ENCODE measurements around the gene CDC42BPB. TPM values are rescaled to one million over a fixed set of nuclear protein-coding genes. Genes with fewer than 3 reads are reported as not detected.

Gene CDC42BPB
- total RNA-seq, 1 donor from 2014 or later = 102 TPM

DNA sequence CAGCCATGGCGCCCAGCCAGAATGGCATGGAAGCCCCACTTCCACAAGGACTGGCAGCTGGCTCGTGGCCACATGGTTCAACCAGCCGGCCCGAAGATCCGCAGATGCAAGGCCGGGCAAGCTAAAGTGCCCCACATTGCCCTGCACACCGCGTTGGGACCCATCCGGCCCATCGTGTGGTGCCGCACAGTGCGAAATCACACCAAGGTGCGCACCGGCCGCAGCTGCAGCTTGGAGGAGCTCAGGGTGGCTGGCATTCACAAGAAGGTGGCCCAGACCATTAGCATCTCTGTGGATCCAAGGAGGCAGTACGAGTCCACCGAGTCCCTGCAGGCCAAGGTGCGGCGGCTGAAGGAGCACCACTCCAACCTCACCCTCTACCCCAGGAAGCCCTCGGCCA lies 15.9 kb downstream of the CDC42BPB start:
- Histone ChIP-seq H3K4me3 (no peak overlapping the region), H3K9me3 (no peaks in the 10 kb centered on the region), H3K27me3 (no peaks in the 10 kb centered on the region), H3K36me3 (peaks cover 18% of the 10 kb centered on the region), H3K27ac (no peak overlapping the region), H3K4me1 (peaks cover 14% of the 10 kb centered on the region)
- intact Hi-C loops (cut with DNase I) = no loop called here
- DNase-seq = no peak
- TF ChIP-seq, protein P1, sequence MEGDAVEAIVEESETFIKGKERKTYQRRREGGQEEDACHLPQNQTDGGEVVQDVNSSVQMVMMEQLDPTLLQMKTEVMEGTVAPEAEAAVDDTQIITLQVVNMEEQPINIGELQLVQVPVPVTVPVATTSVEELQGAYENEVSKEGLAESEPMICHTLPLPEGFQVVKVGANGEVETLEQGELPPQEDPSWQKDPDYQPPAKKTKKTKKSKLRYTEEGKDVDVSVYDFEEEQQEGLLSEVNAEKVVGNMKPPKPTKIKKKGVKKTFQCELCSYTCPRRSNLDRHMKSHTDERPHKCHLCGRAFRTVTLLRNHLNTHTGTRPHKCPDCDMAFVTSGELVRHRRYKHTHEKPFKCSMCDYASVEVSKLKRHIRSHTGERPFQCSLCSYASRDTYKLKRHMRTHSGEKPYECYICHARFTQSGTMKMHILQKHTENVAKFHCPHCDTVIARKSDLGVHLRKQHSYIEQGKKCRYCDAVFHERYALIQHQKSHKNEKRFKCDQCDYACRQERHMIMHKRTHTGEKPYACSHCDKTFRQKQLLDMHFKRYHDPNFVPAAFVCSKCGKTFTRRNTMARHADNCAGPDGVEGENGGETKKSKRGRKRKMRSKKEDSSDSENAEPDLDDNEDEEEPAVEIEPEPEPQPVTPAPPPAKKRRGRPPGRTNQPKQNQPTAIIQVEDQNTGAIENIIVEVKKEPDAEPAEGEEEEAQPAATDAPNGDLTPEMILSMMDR (IDR thresholded peaks at IDR 0.05) = no peak
- no peak for ATAC-seq

DNA sequence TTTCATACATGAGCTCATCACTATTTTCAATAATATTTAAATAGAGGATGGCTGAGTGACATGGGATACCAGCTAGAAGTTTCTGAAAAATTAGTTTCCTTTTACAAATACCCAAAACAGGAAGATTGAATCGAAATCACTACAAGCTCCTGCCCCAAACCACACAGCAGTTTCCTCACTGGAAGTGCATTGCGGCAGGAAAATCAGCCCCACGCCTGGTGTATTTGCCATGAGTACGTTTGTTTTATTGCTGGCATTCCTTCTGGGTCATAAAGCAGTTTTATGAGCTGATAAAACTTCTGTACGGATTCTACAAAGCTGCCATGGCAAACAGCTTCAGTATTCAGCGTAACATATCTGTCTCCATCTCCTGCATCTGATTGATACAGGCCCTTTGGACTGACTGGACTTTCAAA lies 23.7 kb downstream of the CDC42BPB start:
- peaks cover 7% of the 10 kb centered on the region for H3K4me1 ChIP-seq
- H3K27ac ChIP-seq = no peak overlapping the region
- DNase-seq = no peak
- intact Hi-C loops (cut with DNase I) = no loop called here
- TF ChIP-seq, protein P1 (IDR thresholded peaks at IDR 0.05) = no peak
- peak; percentile 54 for ATAC-seq
- H3K9me3 ChIP-seq = no peaks in the 10 kb centered on the region
- H3K4me3 ChIP-seq = no peak overlapping the region
- no peaks in the 10 kb centered on the region for H3K36me3 ChIP-seq
- no peaks in the 10 kb centered on the region for H3K27me3 ChIP-seq

DNA sequence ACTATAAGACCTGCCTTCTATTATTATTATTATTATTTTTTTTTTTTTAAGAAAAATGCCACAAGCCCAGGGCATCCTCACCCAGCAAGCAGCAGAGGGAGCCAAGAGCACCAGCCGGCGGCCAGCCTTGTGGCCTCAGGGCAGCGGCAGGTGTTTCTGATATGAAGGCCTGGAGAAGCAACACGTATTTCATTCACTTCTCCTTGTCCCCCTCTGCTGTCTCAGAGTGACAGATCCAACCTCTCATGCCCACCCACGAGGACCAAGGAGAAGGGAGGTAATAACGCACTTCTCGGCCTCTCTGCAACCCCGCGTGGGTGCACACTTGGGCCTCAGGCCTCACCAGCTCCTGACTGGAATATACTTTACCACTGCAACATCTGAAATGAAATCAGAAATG lies 25.4 kb downstream of the CDC42BPB start:
- no peaks in the 10 kb centered on the region for H3K36me3 ChIP-seq
- no peak overlapping the region for H3K4me3 ChIP-seq
- no peak overlapping the region for H3K27ac ChIP-seq
- TF ChIP-seq, protein P1 (IDR thresholded peaks at IDR 0.05) = peak; percentile 11
- intact Hi-C loops (cut with DNase I) = no loop called here
- no peaks in the 10 kb centered on the region for H3K27me3 ChIP-seq
- H3K9me3 ChIP-seq = no peaks in the 10 kb centered on the region
- ATAC-seq (no peak), DNase-seq (no peak)
- peaks cover 7% of the 10 kb centered on the region for H3K4me1 ChIP-seq

DNA sequence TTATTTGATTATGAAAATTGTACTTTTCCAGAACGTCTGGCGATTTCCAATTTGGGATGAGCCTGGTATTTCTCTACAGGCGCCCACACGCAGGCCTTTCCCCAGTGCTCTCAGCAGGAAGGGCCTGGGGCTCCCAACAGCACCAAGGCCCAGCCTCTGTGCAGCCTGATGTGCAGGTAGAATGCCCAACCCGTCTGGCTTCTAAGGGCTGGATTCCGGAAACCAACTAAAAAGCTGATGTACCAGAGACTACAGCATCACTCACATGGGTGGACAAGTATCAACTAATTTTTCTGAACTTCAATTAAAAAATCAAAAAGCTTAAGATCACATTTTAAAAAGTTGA lies 25.8 kb downstream of the CDC42BPB start:
- no peak for DNase-seq
- Histone ChIP-seq H3K36me3 (no peaks in the 10 kb centered on the region), H3K27me3 (no peaks in the 10 kb centered on the region), H3K9me3 (no peaks in the 10 kb centered on the region), H3K27ac (no peak overlapping the region), H3K4me1 (peaks cover 7% of the 10 kb centered on the region), H3K4me3 (no peak overlapping the region)
- no peak for ATAC-seq
- TF ChIP-seq, protein P1 (IDR thresholded peaks at IDR 0.05) = no peak
- intact Hi-C loops (cut with DNase I) = no loop called here

DNA sequence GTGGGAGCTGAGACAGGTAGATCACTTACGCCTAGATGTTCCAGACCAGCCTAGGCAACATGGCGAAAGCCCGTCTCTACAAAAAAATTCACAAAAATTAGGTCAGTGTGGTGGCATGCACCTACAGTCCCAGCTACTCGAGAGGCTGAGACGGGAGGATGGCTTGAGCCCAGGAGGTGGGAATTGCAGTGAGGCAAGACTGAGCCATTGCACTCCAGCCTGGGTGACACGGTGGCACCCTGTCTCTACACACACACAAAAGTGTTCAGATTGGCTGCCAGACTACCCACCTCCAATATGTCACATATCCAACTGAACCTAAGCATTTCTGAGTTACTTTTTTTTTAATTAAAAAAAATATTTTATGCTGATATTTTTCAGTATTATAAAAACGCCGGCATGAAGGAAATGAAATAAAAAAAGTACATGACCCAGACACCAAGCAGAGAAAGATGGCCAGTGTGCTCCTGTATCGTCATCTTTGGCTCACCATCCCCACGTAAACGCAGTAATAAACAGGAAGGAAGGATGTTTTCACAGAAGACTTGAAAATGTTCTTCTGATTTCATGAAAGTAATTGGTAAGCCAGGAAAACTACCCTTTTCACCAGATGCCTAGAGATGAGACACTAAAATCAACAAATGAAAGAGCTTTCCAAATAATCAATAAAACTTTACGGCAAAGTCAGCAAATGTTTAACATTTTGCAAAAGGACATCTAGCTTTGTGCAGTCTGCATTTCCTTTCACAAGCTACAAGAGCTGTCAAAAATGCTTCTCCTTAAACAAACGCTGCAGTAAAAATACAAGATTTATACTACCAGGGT lies 26.4 kb downstream of the CDC42BPB start:
- DNase-seq (no peak), ATAC-seq (no peak)
- no peaks in the 10 kb centered on the region for H3K36me3 ChIP-seq
- H3K4me3 ChIP-seq = no peak overlapping the region
- H3K9me3 ChIP-seq = no peaks in the 10 kb centered on the region
- TF ChIP-seq, protein P1 (IDR thresholded peaks at IDR 0.05) = no peak
- peaks cover 7% of the 10 kb centered on the region for H3K4me1 ChIP-seq
- intact Hi-C loops (cut with DNase I) = no loop called here
- H3K27me3 ChIP-seq = no peaks in the 10 kb centered on the region
- H3K27ac ChIP-seq = no peak overlapping the region

Data from upper lobe of right lung (tissue), 1 donor.